Fibroblast of the aortic adventitia (primary cell): ENCODE measurements around the gene NPIPB8. TPM values are rescaled to one million over a fixed set of nuclear protein-coding genes. Genes with fewer than 3 reads are reported as not detected.
"Not testable (repeated sequence)": the region's sequence is repeated elsewhere in the genome, so short reads cannot be mapped to it uniquely, and the experiment has no call there.

Source experiments
- DNase-seq: peaks from one replicate; pipeline ENCODE4 v3.0.0-alpha.2; 2010; ENCODE audit warnings: low read depth
- H3K4me3 ChIP-seq: 2 replicates; pipeline ENCODE4 v1.5.1; 2011; ENCODE audit warnings: low read depth, mild to moderate bottlenecking, control low read depth, low read length, moderate library complexity
- CTCF ChIP-seq: IDR thresholded peaks from 2 replicates; pipeline ENCODE4 v1.5.1; 2011; ENCODE audit warnings: mild to moderate bottlenecking, low read length, control low read depth, inconsistent platforms; ENCODE audit not compliant: insufficient read depth
- total RNA-seq: library from RNA; depleted of rRNA; stranded (reverse); fragments of >200 nt; gene quantifications from 2 replicates; pipeline ENCODE4 v1.2.3, GENCODE V29; 2012; ENCODE audit warnings: low replicate concordance

Gene NPIPB8
- total RNA-seq, 1 donor: 0.09 TPM

GRCh38 chr16:28596115-28596630 is 41.7 kb upstream of the NPIPB8 start:
- TF ChIP-seq CTCF: no peak
- peak; percentile 7 for DNase-seq
- H3K4me3 ChIP-seq: no peak overlapping the region

- no peak for TF ChIP-seq CTCF
- peak; percentile 6 for DNase-seq
- H3K4me3 ChIP-seq: no peak within 1 kb of the TSS
Observed at GRCh38 chr16:28596840-28597691, 40.8 kb upstream of the NPIPB8 start, which contains the start of gene SULT1A2. Gene SULT1A2 (minus strand): TSS chr16:28597050. CDS start chr16:28595930, 1,120 bp downstream.

- no peak for TF ChIP-seq CTCF
- no peak for DNase-seq
- H3K4me3 ChIP-seq: no peak overlapping the region
Observed at GRCh38 chr16:28597692-28598261, 40.1 kb upstream of the NPIPB8 start.

DNA sequence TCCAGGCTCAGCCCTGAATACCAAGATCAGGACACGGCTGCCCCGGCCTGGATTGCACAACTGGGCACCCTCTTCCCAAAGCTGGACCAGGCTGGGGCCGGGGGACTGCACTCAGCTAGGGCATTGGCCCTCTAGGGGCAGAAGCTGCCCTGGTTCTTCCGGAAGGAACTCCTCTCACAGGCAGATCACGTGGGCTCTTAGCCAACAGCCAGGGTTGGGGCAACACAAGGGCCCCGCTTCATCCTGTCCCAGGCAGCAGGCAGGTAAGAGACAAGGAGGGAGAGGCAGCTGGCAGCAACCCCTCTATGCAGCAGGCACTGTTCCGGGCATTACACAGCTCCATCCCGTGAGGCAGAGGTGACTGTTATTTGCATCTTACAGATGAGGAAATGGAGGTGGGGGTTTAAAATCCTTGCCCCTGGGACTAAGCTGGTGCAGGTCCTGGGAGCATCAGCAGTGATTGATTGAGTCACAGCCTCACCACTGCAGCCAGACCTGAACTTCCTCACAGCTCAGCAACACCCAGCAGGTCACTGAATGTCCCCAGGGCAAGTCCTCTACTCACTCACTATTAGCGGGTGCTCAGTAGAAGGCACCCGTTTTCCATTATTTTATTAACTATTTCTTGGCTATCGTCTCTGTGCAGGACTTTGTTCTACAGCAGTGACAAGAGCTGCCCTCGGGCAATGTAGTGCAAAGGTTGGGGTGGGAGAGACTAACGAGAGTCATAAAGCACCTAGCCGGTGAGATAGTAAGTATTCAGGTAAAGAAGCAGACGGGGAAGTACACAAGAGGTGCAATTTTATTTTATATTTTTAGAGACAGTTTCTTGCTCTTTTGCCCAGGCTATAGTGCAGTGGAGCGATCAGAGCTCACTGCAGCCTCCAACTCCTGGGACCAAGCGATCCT is 38.2 kb upstream of the NPIPB8 start:
- DNase-seq: not testable (repeated sequence)

GRCh38 chr16:28600965-28601364 is 36.9 kb upstream of the NPIPB8 start:
- not testable (repeated sequence) for DNase-seq, H3K4me3 ChIP-seq

More for the DNA sequence above, 38.2 kb upstream of the NPIPB8 start:
- not testable (repeated sequence) for H3K4me3 ChIP-seq

DNA sequence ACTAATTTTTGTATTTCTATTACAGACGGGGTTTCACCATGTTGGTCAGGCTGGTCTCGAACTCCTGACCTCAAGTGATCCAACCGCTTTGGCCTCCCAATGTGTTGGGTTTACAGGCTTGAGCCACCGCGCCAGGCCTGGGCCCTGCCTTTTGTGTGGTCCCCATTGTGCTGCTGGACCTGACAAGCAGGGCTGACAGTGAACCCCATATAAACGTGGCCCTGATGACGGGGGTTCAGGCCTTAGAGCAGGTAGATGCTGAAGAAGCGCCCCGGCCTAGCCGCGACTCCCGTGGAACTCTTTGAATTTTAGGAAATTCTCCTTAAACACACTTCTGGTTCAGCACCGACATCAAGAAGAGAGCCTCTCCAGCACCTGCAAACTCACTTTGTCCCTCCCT is 36.3 kb upstream of the NPIPB8 start:
- H3K4me3 ChIP-seq, DNase-seq: not testable (repeated sequence)

DNA sequence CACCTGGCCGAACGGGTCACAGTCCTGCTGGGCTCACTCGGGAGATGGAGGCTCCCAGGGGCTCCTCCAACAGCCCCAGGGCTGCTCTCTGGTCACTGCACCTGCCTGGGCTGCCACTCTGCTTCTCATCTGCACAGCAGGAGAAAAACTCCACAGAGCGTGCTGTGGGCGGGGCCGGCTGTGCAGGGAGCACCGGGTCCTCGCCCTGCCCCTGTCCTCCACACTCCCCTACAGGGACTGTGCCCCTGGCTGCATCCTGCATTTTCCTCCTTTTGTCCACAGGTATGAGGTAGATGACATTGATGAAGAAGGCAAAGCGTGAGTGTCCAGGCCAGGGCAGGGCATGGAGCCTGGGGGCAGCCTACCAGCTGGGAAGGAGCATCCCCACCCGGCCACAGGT is 35.8 kb upstream of the NPIPB8 start:
- not testable (repeated sequence) for DNase-seq, H3K4me3 ChIP-seq

- no peak for TF ChIP-seq CTCF
- DNase-seq: no peak
- no peak overlapping the region for H3K4me3 ChIP-seq
Observed at GRCh38 chr16:28602529-28602928, 35.3 kb upstream of the NPIPB8 start.
